ENCODE results near the gene SETBP1. TPM values are rescaled to one million over a fixed set of nuclear protein-coding genes. Genes with fewer than 3 reads are reported as not detected.

Gene SETBP1
- total and polyA plus RNA-seq, 2 of the 8 experiments (the other 6 are each of a cell fraction or from before 2014, with no cell fraction given), result 2.0 to 6.5 TPM

GRCh38 chr18:44997174-44997573 is 316.5 kb downstream of the SETBP1 start:
- Histone ChIP-seq H3K36me3 (ENCODE audit: control insufficient read depth in 2 of 4, insufficient read depth in 4 of 4, low read length in 3 of 4) (no peaks in the 10 kb centered on the region), H3K23me2 (ENCODE audit: low read depth, low read length) (no peaks in the 10 kb centered on the region; the same call in 1 of the 2 replicates), H3K9ac (replicated peaks in 1 of 4; ENCODE audit: extremely low read depth in 1 of 4, low read depth in 3 of 4, low read length in 3 of 4) (no peak overlapping the region), H3K4me2 (ENCODE audit: insufficient read depth in 1 of 2, low read depth in 2 of 2, low read length in 2 of 2) (no peak overlapping the region), H4K5ac (ENCODE audit: insufficient read length, low read depth, low read length) (no peak overlapping the region), H2BK20ac (ENCODE audit: low read length) (no peak overlapping the region), H4K91ac (replicated peaks; ENCODE audit: insufficient read length, low read length) (no peak overlapping the region), H3K27me3 (replicated peaks in 1 of 4; ENCODE audit: control insufficient read depth in 3 of 4, extremely low read depth in 1 of 4, insufficient read depth in 3 of 4, low read length in 3 of 4) (no peaks in the 10 kb centered on the region), H2BK120ac (replicated peaks; ENCODE audit: low read depth, low read length) (no peak overlapping the region), H2AFZ (ENCODE audit: low read length) (no peak overlapping the region), H2BK12ac (ENCODE audit: low read depth, low read length) (no peak overlapping the region), H4K8ac (ENCODE audit: extremely low read depth, insufficient read depth, low read length) (no peak overlapping the region), H3K4me3 (ENCODE audit: extremely low read depth in 1 of 4, insufficient read depth in 2 of 4, low read depth in 3 of 4, low read length in 4 of 4) (no peak overlapping the region), H3K4me1 (replicated peaks in 1 of 4; ENCODE audit: control insufficient read depth in 3 of 4, insufficient read depth in 4 of 4, low read length in 3 of 4) (no peaks in the 10 kb centered on the region), H3K14ac (ENCODE audit: insufficient read length) (no peak overlapping the region), H3K18ac (ENCODE audit: extremely low read depth, low read length) (no peak overlapping the region), H3K27ac (ENCODE audit: low read depth, low read length) (no peak overlapping the region), H3K9me3 (ENCODE audit: insufficient read depth in 2 of 2, low read depth in 1 of 2, low read length in 1 of 2) (no peaks in the 10 kb centered on the region), H3K23ac (ENCODE audit: insufficient read length) (no peak overlapping the region), H3K79me1 (ENCODE audit: low read depth, low read length) (no peaks in the 10 kb centered on the region), H3K4ac (replicated peaks; ENCODE audit: insufficient read length, low read depth, low read length) (no peak overlapping the region), H2BK5ac (ENCODE audit: low read depth, low read length) (no peak overlapping the region), H4K20me1 (replicated peaks in 1 of 2; ENCODE audit: control insufficient read depth in 1 of 2, insufficient read depth in 2 of 2, low read length in 2 of 2) (no peaks in the 10 kb centered on the region), H3K79me2 (ENCODE audit: control insufficient read depth in 1 of 2, insufficient read depth in 2 of 2, low read length in 2 of 2) (no peaks in the 10 kb centered on the region), H2AK5ac (ENCODE audit: low read depth, low read length) (no peak overlapping the region), H2BK15ac (ENCODE audit: low read length) (no peak overlapping the region), H3K56ac (replicated peaks; ENCODE audit: insufficient read length, low read depth, low read length) (no peak overlapping the region)
- no peak for DNase-seq (ENCODE audit: low read depth in 1 of 2, low spot score in 2 of 2)
- no peak for FAIRE-seq
- ChIA-PET CTCF (ENCODE audit: partially characterized antibody) (no interaction called here), POLR2A (ENCODE audit: partially characterized antibody) (no interaction called here)
- WGBS, 2 experiments (ENCODE audit: extremely low coverage in 1 of 2, insufficient coverage in 1 of 2, insufficient read length in 1 of 2, insufficient replicate concordance in 2 of 2, low coverage in 1 of 2, low lambda C conversion rate in 2 of 2, missing lambda C conversion rate in 1 of 2), result 91% methylated on average over 2 of the region's 2 CpGs; no CpG with 5 or more reads in 1 of the 2 experiments
- TF ChIP-seq TAF1 (IDR thresholded peaks at IDR 0.05; ENCODE audit: low read depth, low read length), result no peak
- no peak for TF ChIP-seq TAF7 (optimal IDR thresholded peaks at IDR 0.05; ENCODE audit: borderline replicate concordance, low read depth, low read length)
- no peak for TF ChIP-seq SIN3A (conservative IDR thresholded peaks at IDR 0.05 in 1 of 2, IDR thresholded peaks at IDR 0.05 in 1 of 2; ENCODE audit: low read depth in 1 of 2, low read length in 2 of 2)
- no peak for TF ChIP-seq CBX5 (IDR thresholded peaks at IDR 0.05; ENCODE audit: low read depth, low read length)
- TF ChIP-seq GTF2F1 (IDR thresholded peaks at IDR 0.05; ENCODE audit: borderline replicate concordance, low read depth, low read length), result no peak
- TF ChIP-seq POLR2A (IDR thresholded peaks at IDR 0.05; ENCODE audit: control extremely low read depth in 1 of 2, low read depth in 2 of 2, low read length in 2 of 2), result no peak
- no peak for TF ChIP-seq CBX8 (IDR thresholded peaks at IDR 0.05; ENCODE audit: borderline replicate concordance, low read depth, low read length)
- TF ChIP-seq RXRA (IDR thresholded peaks at IDR 0.05; ENCODE audit: insufficient read depth, low read depth, low read length), result no peak
- no peak for TF ChIP-seq NANOG (IDR thresholded peaks at IDR 0.05; ENCODE audit: insufficient read depth, low read depth, low read length, poor library complexity, severe bottlenecking)
- no peak for TF ChIP-seq KDM5A (IDR thresholded peaks at IDR 0.05; ENCODE audit: low read length)
- no peak for TF ChIP-seq KDM4A (IDR thresholded peaks at IDR 0.05; ENCODE audit: low read depth, low read length, severe bottlenecking)
- TF ChIP-seq TEAD4 (IDR thresholded peaks at IDR 0.05; ENCODE audit: low read depth, low read length), result no peak

Measured in H1 (cell line).